Neuronal stem cell (in vitro differentiated cells): Measurements from ENCODE around the gene METTL23.
"Not testable (repeated sequence)": the region's sequence is repeated elsewhere in the genome, so short reads cannot be mapped to it uniquely, and the experiment has no call there.

Experiments
- DNase-seq: peaks from one replicate; pipeline ENCODE4 v3.0.0-alpha.2; 2013; ENCODE audit warnings: low spot score
- H2AFZ ChIP-seq: one replicate; pipeline ENCODE4 v1.6.1; 2013; ENCODE audit warnings: mild to moderate bottlenecking, low read length, inconsistent platforms
- H2AK5ac ChIP-seq: 2 replicates; pipeline ENCODE4 v1.6.1; 2013; ENCODE audit warnings: low read depth, mild to moderate bottlenecking, inconsistent platforms, low read length, moderate library complexity, mixed read lengths
- H2BK120ac ChIP-seq: 2 replicates; pipeline ENCODE4 v1.6.1; 2013; ENCODE audit warnings: low read depth, mild to moderate bottlenecking, inconsistent platforms, low read length, moderate library complexity, mixed read lengths
- H2BK12ac ChIP-seq: one replicate; pipeline ENCODE4 v1.6.1; 2013; ENCODE audit warnings: low read length, inconsistent platforms
- H2BK15ac ChIP-seq: 2 replicates; pipeline ENCODE4 v1.6.1; 2013; ENCODE audit warnings: mild to moderate bottlenecking, low read length, inconsistent platforms, mixed read lengths
- H2BK5ac ChIP-seq: one replicate; pipeline ENCODE4 v1.6.1; 2013; ENCODE audit warnings: inconsistent platforms, mild to moderate bottlenecking, low read length, moderate library complexity
- H3K14ac ChIP-seq: one replicate; pipeline ENCODE4 v1.6.1; 2013; ENCODE audit warnings: low read length, inconsistent platforms
- H3K18ac ChIP-seq: 2 replicates; pipeline ENCODE4 v1.6.1; 2013; ENCODE audit warnings: low read length, inconsistent platforms
- H3K23ac ChIP-seq: 2 replicates; pipeline ENCODE4 v1.6.1; 2013; ENCODE audit warnings: low read depth, mild to moderate bottlenecking, mixed read lengths, low read length, inconsistent platforms; ENCODE audit not compliant: poor library complexity
- H3K27ac ChIP-seq: replicated peaks from 3 replicates; pipeline ENCODE4 v1.5.1; 2013; ENCODE audit warnings: low read length, inconsistent platforms
- H3K27me3 ChIP-seq, 3 experiments: 2 replicates each; pipeline ENCODE4 v1.6.1; 2013; ENCODE audit warnings: low read length in 3 of 3, mild to moderate bottlenecking in 2 of 3, inconsistent platforms in 1 of 3, low read depth in 1 of 3, mixed read lengths in 1 of 3, moderate library complexity in 1 of 3; ENCODE audit not compliant: control insufficient read depth in 3 of 3, insufficient read depth in 3 of 3
- H3K36me3 ChIP-seq, 2 donors: replicated peaks in 1 of 2; 2 replicates each; pipeline ENCODE4 v1.6.1; 2013; ENCODE audit warnings: low read length in 2 of 2; ENCODE audit not compliant: control insufficient read depth in 2 of 2, insufficient read depth in 2 of 2
- H3K4ac ChIP-seq: 2 replicates; pipeline ENCODE4 v1.6.1; 2013; ENCODE audit warnings: inconsistent platforms, mild to moderate bottlenecking, low read length, moderate library complexity
- H3K4me1 ChIP-seq, 2 donors: 1 replicate in 1 of 2; 2 replicates in 1 of 2; pipeline ENCODE4 v1.6.1; 2013; ENCODE audit warnings: low read length in 2 of 2, low read depth in 1 of 2; ENCODE audit not compliant: control insufficient read depth in 2 of 2, insufficient read depth in 1 of 2
- H3K4me2 ChIP-seq: one replicate; pipeline ENCODE4 v1.6.1; 2013; ENCODE audit warnings: mild to moderate bottlenecking, low read length, inconsistent platforms; ENCODE audit not compliant: insufficient read depth, poor library complexity, severe bottlenecking
- H3K4me3 ChIP-seq, 2 donors: 2 replicates each; pipeline ENCODE4 v1.5.1; 2013; ENCODE audit warnings: low read length in 2 of 2, mild to moderate bottlenecking in 2 of 2, inconsistent platforms in 1 of 2, moderate library complexity in 1 of 2
- H3K79me1 ChIP-seq: one replicate; pipeline ENCODE4 v1.6.1; 2013; ENCODE audit warnings: low read depth, mild to moderate bottlenecking, inconsistent platforms, low read length, moderate library complexity
- H3K9ac ChIP-seq: one replicate; pipeline ENCODE4 v1.6.1; 2013; ENCODE audit warnings: mild to moderate bottlenecking, low read depth, low read length, inconsistent platforms; ENCODE audit not compliant: poor library complexity
- H3K9me3 ChIP-seq, 2 donors: replicated peaks in 1 of 2; 2 replicates each; pipeline versions ENCODE3 to v1.6.1; 2013; ENCODE audit warnings: low read length in 2 of 2, mild to moderate bottlenecking in 2 of 2, inconsistent platforms in 1 of 2, low read depth in 1 of 2, mixed read lengths in 1 of 2, moderate library complexity in 1 of 2; ENCODE audit not compliant: control insufficient read depth in 2 of 2, insufficient read depth in 1 of 2
- H4K8ac ChIP-seq: one replicate; pipeline ENCODE4 v1.6.1; 2013; ENCODE audit warnings: low read depth, mild to moderate bottlenecking, inconsistent platforms, low read length, moderate library complexity
- H4K91ac ChIP-seq: one replicate; pipeline ENCODE4 v1.6.1; 2013; ENCODE audit warnings: low read length, low read depth, mild to moderate bottlenecking, inconsistent platforms; ENCODE audit not compliant: poor library complexity
- WGBS, 2 donors: extraction: QIAGEN DNeasy Blood & Tissue Kit; methylation state at CpG; one replicate each; pipeline ENCODE4 v1.1.7; 2013; ENCODE audit warnings: missing lambda C conversion rate in 2 of 2, mixed read lengths in 1 of 2; ENCODE audit not compliant: insufficient read length in 2 of 2, insufficient replicate concordance in 1 of 2; ENCODE audit errors: extremely low coverage in 2 of 2; 5-methylcytosine and 5-hydroxymethylcytosine counted together

METTL23 gene

GRCh38 chr17:76696763-76697701 lies 29.6 kb upstream of the METTL23 start:
- H3K14ac ChIP-seq = no peak overlapping the region
- peak overlapping the region in 1 of 2 donors; percentile 13 for H3K4me3 ChIP-seq
- no peaks in the 10 kb centered on the region for H3K36me3 ChIP-seq
- no peaks in the 10 kb centered on the region for H3K27me3 ChIP-seq
- peak overlapping the region; percentile 83 for H3K27ac ChIP-seq
- H3K23ac ChIP-seq = peak overlapping the region; percentile 45
- peaks cover 36 to 43% of the 10 kb centered on the region in 2 donors for H3K4me1 ChIP-seq
- peak overlapping the region; percentile 43 for H3K4me2 ChIP-seq
- no CpG with 5 or more reads among the region's 25 CpGs for WGBS, 2 donors
- peak overlapping the region; percentile 89 for H3K18ac ChIP-seq
- H4K8ac ChIP-seq = no peak overlapping the region
- peak overlapping the region; percentile 84 for H2AFZ ChIP-seq
- DNase-seq = no peak
- peak overlapping the region; percentile 8 for H2BK15ac ChIP-seq
- no peaks in the 10 kb centered on the region for H3K9me3 ChIP-seq
- no peak overlapping the region for H3K9ac ChIP-seq
- no peak overlapping the region for H3K4ac ChIP-seq
- H2BK12ac ChIP-seq = no peak overlapping the region
- no peaks in the 10 kb centered on the region for H3K79me1 ChIP-seq
- peak overlapping the region; percentile 7 for H2AK5ac ChIP-seq
- H4K91ac ChIP-seq = no peak overlapping the region
- peak overlapping the region; percentile 2 for H2BK120ac ChIP-seq
- H2BK5ac ChIP-seq = peak overlapping the region; percentile 17

DNA sequence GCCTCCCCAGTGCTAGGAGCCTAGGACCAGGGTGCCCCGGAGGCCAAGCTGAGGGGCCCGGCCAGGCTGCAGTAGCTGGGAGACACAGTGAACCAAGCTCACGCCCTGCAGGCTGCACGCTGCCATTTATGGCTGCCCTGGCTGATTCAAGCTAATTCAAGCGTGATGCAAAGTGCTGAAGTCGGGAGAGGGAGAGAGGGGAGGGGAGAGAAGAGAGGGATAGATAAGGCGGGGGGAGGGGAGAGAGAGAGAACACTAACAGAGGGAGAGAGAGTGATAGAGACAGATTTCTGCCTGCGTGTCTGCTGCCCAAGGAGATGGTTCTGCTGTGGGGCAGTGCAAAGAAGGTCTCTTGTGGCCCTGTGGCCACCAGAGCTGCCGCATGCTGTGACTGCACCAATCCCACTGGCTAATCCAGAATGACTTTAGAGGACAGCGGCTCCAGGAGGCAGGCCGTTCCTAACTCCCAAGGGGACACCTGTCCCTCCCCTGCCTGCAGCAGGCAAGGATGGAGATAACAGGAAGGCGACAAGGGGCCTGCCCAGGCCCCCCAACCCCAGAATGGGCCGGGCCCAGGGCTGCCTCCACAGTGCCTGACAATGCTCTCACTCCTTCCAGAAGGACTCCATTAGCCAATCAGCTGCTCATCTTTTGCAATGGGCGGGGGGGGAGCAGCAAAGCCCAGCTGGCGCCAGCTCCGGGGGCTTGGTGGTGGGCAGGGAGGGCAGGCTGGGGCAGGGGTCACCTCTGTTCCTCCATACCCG lies 28.8 kb upstream of the METTL23 start:
- H3K4me1 ChIP-seq = peaks cover 36 to 43% of the 10 kb centered on the region in 2 donors
- no CpG with 5 or more reads among the region's 17 CpGs for WGBS, 2 donors
- peak overlapping the region; percentile 84 for H2AFZ ChIP-seq
- H3K79me1 ChIP-seq = no peaks in the 10 kb centered on the region
- H2BK120ac ChIP-seq = no peak overlapping the region
- H3K27ac ChIP-seq = peak overlapping the region; percentile 83
- no peak overlapping the region for H4K8ac ChIP-seq
- H3K18ac ChIP-seq = peak overlapping the region; percentile 89
- peak overlapping the region; percentile 38 for H3K9ac ChIP-seq
- H2AK5ac ChIP-seq = peak overlapping the region; percentile 58
- H3K9me3 ChIP-seq = no peaks in the 10 kb centered on the region
- peak overlapping the region; percentile 1 for H2BK12ac ChIP-seq
- no peak overlapping the region for H3K4ac ChIP-seq
- peak; percentile 70 for DNase-seq
- H2BK5ac ChIP-seq = peak overlapping the region; percentile 17
- H2BK15ac ChIP-seq = peak overlapping the region; percentile 70
- H4K91ac ChIP-seq = no peak overlapping the region
- H3K27me3 ChIP-seq = no peaks in the 10 kb centered on the region
- H3K36me3 ChIP-seq = no peaks in the 10 kb centered on the region
- H3K23ac ChIP-seq = peak overlapping the region; percentile 83
- peak overlapping the region; percentile 43 for H3K4me2 ChIP-seq
- H3K4me3 ChIP-seq = no peak overlapping the region
- no peak overlapping the region for H3K14ac ChIP-seq

DNA sequence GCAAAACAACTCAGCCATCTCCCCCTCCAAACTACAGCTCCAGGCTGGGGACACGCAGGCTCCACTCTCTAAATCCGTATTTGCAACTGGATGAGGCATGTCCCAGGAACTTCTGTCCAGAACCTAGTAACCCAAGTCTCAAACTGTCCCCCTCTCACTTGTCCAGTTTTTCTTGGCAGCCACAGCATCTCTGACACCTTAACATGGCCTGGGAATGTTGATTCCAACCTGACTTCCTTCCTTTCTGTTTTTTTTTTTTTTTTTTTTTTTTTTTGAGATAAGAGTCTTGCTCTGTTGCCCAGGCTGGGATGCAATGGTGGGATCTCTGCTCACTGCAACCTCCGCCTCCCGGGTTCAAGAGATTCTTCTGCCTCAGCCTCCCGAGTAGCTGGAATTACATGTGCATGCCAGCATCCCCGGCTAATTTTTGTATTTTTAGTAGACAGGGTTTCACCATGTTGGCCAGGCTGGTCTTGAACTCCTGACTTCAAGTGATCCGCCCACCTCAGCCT lies 28.1 kb upstream of the METTL23 start:
- H3K36me3 ChIP-seq, H3K4me2 ChIP-seq, H2BK120ac ChIP-seq, H4K91ac ChIP-seq, H3K14ac ChIP-seq, H2BK12ac ChIP-seq, H3K79me1 ChIP-seq, DNase-seq, H3K9me3 ChIP-seq, H3K23ac ChIP-seq, H3K27me3 ChIP-seq, H3K4me3 ChIP-seq, H3K4ac ChIP-seq, H4K8ac ChIP-seq, H3K9ac ChIP-seq: not testable (repeated sequence)
- H2AFZ ChIP-seq = peak overlapping the region; percentile 84
- peaks cover 36 to 43% of the 10 kb centered on the region in 2 donors for H3K4me1 ChIP-seq
- peak overlapping the region; percentile 17 for H2BK5ac ChIP-seq
- WGBS, 2 donors = no CpG with 5 or more reads among the region's 7 CpGs
- peak overlapping the region; percentile 68 for H3K18ac ChIP-seq
- peak overlapping the region; percentile 70 for H2BK15ac ChIP-seq
- H2AK5ac ChIP-seq = peak overlapping the region; percentile 58
- H3K27ac ChIP-seq = peak overlapping the region; percentile 83
